MM.1S (cell line): ENCODE data around the gene PTPRN2.

ENCODE experiments used
- CTCF ChIP-seq: fragments of 300-600 bp; sonication (generic); IDR thresholded peaks from 2 replicates; pipeline ENCODE4 v1.5.1; 2016; ENCODE audit warnings: antibody characterized with exemption, low read length, mixed read lengths
- EZH2 ChIP-seq: fragments of 300-600 bp; sonication (generic); optimal IDR thresholded peaks from 2 replicates; pipeline ENCODE3; 2017; ENCODE audit warnings: low read depth, mild to moderate bottlenecking, antibody characterized with exemption, low read length, mixed read lengths
- EZH2phosphoT487 ChIP-seq: fragments of 300-600 bp; sonication (generic); IDR thresholded peaks from 2 replicates; pipeline ENCODE4 v1.6.1; 2018; ENCODE audit warnings: antibody characterized with exemption, low read length

DNA sequence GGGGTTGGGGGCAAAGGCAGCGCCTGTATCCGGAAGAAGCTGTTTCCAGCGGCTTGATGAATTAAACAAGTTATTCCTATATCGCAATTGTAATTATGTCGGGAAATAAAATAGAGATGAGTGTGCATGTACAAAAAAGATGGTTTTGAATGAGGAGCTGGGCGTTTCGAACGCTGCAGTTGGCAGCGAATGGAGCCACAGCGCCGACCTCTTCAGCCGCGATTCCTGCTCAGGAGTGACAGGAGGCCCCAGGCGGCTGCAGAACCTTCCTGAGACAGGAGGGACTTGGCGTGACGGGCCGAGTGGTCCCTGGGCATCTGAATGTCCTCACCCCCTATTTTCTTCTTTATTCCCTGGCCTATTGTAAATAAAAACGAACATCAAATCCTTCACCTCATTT is 1065.9 kb downstream of the PTPRN2 start:
- TF ChIP-seq EZH2: no peak
- TF ChIP-seq CTCF: no peak
- no peak for TF ChIP-seq EZH2phosphoT487
